Activated CD8-positive, alpha-beta memory T cell treated with anti-CD3 and anti-CD28 coated beads, Interleukin-2, amount 50 U/mL, for 1 hour (primary cell): Measurements from ENCODE around the gene OR11L1.

Source experiments
- DNase-seq: peaks from one replicate; pipeline ENCODE4 v3.0.0-alpha.2; 2020; ENCODE audit errors: extremely low read depth

Gene OR11L1, protein sequence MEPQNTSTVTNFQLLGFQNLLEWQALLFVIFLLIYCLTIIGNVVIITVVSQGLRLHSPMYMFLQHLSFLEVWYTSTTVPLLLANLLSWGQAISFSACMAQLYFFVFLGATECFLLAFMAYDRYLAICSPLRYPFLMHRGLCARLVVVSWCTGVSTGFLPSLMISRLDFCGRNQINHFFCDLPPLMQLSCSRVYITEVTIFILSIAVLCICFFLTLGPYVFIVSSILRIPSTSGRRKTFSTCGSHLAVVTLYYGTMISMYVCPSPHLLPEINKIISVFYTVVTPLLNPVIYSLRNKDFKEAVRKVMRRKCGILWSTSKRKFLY

DNA sequence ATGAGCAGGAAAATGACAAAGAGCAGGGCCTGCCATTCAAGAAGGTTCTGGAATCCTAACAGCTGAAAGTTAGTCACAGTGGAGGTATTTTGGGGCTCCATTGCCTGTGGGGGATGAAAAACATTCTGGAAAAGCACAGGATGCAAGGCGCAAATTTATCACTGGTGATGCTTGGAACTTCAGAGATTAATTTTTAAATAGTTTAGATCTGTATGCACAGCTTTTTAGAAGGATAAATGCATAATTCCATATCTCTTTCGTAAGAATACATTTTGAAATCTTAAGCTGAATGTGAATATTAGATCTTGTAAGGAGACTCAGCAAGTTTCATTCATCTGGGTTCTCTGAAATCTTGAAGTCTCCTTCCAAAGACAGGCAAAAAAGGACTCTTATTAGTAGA is at the start of gene OR11L1:
TSS of gene OR11L1 (minus strand) at position 101 of the 400 bp plus-strand sequence. CDS start at position 101, 0 bp downstream.
- DNase-seq, result no peak

DNA sequence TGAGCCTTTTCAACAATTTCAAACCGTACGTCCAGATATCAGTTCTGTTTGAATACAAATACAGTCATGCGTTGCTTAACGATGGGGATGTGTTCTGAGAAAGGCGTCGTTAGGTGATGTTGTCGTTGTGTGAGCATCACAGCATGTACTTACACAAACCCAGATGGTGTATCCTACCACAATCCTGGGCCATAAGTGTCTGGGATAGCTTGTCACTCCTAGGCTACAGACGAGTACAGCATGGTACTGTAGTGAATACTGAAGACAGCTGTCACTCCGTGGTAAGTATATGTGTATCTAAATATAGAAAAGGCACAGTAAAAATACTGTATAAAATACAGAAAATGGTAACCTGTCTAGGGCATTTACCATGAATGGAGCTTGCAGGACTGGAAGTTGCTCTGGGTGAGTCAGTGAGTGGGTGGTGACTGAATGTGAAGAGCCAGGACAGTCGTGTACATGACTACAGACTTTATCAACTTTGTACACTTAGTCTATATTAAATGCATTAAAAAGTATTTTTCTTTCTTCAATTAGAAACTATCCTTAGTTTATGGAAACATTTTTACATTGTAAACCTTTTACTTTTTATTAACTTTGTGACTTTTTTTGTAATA is 43.2 kb upstream of the OR11L1 start:
- DNase-seq, result no peak

DNA sequence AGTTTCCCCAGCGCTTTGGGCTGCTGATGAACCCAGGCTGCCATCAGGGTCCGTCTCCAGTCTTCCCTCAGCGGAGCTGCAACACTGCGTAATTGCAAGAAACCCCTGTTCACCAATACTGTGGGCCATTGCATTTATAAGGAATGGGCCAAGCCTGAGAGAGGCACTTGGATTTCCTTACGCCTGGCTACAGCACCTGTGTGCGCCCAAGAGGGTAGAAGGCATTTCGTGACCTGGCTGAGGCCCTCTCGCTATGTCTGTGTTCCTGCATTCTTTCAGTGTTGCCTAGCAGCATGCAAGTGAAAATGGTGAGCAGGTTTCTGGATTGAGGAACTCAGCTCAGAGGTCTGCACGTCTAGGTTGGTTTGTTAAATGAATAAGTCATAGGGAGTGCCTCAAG is 41.6 kb upstream of the OR11L1 start:
- no peak for DNase-seq

DNA sequence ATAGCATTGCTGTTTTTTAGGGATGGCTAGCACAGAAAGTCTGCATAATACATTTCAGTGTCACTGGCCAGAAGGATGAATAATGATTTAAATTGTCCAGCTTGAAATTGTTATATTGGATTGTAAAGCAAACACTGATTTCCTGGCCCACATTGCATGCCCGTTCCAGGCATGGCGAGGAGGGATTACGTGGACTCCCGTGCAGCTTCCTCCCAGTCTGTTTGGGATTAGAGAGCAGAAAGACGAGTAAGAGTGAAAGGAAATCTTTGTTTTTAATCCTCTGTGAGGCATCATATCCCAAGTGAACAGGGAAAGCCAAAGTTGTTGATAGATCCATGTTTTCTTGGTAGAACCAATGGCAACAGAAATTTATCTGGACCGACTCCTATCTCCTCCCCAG is 23.7 kb upstream of the OR11L1 start:
- DNase-seq, result no peak

DNA sequence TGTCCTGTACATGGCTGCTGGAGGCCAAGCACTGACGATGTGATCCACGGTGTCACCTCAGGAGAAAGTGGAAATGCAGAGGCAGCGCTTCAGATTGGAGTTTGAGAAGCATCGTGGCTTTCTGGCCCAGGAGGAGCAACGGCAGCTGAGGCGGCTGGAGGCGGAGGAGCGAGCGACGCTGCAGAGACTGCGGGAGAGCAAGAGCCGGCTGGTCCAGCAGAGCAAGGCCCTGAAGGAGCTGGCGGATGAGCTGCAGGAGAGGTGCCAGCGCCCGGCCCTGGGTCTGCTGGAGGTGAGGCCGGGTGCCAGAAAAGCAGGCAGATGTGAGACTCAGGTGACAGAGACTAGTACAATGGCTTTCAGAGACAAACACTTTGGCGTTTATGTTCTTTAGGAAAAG is 22.9 kb upstream of the OR11L1 start:
- no peak for DNase-seq

DNA sequence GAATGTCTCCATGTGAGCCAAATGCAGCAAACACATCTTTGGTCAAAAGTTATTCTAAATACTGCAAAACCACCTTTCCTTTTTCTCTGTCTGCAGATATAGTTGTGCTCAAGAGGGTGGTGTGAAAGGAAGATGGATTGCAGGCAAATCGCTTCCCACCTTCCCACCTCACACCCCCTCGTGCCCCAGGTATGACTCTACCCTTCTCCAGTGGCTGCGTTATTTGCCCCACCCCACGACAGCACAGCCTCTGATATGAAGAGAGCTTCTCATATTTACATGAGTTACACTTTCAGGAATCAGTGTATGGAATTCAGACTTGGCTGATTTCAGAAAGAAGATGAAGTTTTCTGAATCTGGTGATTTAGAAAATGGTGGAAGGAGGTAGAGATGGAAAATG is 21.1 kb upstream of the OR11L1 start:
- no peak for DNase-seq

DNA sequence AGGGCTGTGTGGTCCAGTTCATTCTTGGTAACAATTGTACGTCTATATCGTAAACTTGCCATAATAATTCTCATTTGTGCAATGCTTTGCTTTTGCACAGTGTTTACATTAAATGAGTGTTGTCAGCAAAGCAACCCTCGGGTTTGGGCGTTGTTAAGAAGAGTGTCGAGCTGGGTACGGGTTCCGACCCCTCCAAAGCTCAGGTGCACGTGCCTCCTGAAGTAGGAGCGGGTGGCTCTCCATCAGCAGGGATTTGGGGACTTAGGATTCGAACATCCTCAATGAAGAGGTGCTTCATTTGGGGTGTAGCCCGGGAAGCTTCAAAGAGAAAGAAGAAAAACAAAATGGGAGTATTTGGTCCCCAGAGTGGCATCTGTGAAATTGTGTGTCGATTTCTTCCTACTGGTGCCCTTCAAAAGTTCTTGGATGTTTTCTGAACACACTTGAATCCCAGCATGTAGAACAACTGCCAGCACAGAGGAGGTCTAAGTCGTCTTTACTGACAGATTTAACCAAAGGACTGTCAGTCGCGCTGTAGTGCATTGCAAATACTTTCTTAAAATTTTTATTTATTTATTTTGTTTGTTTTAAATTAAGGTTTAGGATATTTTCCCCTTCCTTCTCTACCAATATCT is 16.4 kb upstream of the OR11L1 start:
- no peak for DNase-seq

DNA sequence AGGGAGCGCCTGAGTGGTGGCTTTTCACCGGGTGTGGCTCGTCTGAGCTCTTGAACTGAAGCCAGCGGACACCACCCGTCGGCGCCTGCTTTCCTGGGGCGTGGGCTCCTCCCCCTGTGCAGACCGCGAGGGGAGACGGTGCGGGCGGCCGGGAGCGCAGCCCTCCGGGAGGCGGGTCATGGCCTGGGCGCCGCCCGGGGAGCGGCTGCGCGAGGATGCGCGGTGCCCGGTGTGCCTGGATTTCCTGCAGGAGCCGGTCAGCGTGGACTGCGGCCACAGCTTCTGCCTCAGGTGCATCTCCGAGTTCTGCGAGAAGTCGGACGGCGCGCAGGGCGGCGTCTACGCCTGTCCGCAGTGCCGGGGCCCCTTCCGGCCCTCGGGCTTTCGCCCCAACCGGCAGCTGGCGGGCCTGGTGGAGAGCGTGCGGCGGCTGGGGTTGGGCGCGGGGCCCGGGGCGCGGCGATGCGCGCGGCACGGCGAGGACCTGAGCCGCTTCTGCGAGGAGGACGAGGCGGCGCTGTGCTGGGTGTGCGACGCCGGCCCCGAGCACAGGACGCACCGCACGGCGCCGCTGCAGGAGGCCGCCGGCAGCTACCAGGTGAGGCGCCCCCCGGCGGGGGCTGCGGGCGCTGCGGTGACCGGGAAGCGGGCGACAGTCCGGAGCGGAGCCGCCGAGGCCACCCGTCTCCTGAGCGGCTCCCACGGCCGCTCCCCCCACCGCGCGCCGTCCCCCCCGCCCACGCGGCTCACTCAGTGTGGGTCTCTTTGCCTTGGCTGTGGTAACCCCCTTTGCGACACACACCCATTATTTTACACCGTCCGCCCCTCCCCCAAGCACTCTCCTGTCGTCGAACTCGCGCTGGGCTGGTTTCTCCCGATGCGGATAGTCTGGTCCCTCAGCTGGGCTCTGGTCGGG is 15.6 kb upstream of the OR11L1 start, which contains the start of gene TRIM58:
TSS of gene TRIM58 (plus strand) at position 119 of the 916 bp plus-strand sequence. CDS start at position 179, 60 bp downstream.
- DNase-seq, result no peak

DNA sequence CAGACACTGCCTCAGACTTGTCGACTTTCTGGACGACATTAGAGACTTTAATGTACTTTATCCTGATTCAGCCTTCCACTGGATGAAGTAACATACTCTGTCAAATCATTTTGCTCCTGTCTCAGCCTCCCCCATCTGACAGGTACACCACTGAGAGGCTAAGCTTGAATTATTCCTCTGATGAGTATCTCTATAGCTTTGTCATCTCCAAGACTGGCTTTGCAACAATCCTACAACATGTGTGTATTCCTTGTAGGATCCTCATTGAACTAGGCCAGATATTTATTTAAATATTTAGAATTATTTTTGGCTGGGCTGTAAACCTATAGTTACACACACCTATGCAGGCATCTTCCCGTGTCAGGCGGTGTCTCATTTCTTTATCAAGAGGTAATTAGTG is 14.2 kb upstream of the OR11L1 start:
- DNase-seq, result no peak

DNA sequence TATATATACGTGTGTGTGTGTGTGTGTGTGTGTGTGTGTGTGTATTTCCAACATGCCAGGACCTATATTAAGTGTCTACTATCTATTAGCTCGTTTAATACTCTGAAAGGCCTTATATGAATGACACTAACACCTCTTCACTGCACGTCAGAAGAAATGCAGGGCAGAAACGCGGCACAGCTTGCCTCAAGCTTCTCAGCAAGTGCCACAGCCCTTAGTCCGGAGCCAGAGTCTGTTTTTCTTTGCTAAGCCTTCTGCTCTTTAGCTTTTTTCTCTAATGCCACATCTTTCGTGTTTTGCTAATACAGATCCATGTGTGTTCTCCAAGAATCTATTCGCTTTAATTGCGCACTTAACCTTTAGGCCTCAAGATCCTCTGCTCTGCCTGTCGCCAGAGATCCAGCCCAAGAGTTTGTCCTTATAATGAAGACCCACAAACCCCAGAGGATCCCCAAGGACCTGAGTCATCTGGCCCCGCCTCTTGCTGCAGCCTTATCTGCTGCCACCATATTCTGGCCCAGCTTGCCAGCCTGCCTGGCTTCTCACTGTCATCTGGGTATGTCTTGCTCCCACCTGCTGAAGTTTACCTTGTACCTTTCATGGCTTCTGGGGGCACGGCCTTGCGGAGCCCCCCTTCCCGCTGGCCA is 13.3 kb upstream of the OR11L1 start:
- DNase-seq, result no peak

DNA sequence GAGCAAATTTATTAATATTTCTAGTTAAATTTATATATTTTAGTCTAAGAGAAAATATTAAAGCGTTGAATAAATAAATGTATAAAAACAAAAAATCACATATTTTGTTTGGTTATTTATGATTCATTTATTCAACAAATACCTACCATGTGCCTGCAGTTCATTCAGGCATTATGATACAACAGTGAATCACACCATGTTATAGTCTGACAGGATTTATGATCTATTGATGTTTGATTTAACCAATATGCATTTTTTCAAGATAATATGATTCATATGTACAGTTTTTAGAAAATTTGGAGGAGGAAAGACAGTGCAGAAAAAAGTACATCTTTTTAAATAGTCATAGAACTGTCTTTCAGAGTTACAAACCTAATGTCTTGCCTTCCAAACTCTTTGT is 7.9 kb upstream of the OR11L1 start:
- no peak for DNase-seq

DNA sequence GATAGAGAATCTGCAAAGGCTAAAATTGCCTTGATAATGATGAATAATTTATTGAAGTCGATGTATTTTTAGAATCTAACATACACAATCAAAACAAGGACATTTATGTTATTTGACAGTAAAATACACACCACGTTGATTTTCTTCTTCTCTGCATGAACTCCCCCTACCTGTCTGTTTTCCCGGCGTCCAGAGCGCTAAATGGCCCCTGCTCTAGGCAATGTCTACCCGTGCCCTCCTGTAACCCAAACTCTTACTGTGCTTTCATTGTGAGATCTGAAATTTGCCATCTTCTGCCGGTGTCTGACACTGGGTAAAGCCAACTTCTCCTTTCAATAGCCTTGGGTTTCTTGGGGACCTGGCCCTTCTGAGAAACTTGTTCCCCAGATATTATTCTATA is 6.7 kb upstream of the OR11L1 start:
- no peak for DNase-seq

DNA sequence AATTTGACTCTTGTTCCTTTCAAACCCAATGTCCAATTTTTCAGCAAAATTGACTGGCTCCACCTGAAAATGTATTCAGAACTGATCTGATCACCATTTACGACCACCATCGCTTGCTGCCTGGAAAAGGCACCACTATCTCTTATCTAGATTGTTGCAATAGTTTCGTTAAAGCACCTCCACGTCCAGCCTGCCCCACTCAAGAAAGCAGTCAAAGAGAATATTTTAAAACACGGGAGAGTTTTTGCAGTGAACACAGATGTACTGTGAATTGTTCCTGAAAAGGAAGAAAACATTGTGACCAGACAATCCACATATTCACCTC is 4.0 kb upstream of the OR11L1 start:
- DNase-seq, result no peak

DNA sequence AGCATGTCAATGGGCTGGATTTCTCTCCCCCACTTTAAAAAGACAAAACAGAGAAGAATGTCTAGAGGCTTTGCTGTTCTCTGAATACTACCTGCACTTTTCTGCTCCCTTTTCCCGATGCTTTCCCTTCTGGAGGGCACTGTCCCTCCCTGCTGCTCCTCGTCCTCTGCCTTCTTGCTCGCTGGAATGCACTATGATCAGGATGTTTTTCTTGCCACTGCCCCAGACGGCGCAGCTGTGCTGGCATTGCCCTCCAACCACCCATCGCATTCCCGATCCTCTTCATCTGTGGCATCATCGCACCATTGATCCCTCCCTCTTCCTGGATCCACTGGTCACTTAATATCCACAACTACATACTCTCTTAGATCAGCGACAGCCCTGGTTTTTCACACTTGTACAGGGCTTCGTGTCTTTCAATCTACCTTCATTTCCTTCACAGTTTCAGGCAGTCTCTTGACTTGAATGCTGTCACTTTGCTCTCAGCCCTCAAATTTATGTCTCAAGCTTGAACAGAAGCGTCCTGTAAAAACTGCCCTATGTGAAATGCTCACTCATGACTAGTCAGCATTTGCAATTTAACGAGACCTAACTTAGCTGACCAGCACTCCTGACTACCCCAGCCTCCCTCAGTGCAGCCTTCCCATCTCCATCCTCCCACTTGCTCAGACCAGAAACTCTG is 3.5 kb upstream of the OR11L1 start:
- no peak for DNase-seq

DNA sequence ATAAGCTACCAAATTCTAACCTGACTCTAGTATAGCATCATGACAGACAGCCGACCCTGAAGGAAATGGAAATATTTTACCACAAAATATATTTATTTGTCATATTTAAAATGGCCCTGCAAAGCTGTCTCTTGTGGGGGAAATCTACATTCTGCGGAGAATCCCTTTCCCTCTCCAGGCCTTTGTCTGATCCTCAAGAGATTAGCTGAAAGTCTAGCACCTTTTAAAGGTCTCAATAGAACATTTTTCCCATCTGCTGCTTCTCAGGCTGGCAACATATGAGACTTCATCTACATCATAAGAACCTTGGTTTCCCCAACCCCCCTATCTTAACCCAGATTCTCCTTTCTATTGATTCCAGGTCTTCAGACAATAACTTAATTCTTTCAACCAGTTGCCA is 1.7 kb upstream of the OR11L1 start:
- DNase-seq, result no peak

DNA sequence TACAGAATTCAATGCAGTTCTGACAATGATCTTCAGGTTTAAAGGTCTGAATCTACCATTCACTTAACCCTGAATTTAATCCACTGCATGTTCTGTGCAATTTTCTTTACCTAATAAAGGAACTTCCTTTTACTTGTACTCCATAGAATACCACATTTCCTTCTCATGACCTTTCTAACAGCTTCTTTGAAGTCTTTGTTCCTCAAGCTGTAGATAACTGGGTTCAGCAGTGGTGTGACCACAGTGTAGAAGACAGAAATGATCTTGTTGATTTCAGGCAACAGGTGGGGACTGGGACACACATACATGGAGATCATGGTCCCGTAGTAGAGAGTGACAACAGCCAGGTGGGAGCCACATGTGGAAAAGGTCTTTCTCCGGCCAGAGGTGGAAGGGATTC is 878 bp downstream of the OR11L1 start:
- DNase-seq, result no peak

DNA sequence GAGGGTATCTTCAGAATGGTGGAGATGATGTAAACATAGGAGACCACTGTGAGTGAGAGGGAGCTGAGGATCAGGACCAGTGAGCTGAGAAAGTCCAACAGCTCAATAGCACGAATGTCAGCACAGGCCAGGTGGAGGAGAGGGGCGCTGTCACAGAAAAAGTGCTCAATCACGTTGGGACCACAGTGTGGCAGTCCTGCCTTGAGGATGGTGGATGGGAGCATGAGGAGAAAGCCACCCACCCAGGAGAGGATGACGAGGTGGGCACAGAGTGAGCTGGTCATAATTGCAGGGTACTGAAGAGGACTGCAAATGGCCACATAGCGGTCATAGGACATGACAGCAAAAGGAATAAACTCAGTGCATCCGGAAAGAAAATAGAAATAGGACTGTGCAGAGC is 8.1 kb downstream of the OR11L1 start:
- DNase-seq, result no peak

DNA sequence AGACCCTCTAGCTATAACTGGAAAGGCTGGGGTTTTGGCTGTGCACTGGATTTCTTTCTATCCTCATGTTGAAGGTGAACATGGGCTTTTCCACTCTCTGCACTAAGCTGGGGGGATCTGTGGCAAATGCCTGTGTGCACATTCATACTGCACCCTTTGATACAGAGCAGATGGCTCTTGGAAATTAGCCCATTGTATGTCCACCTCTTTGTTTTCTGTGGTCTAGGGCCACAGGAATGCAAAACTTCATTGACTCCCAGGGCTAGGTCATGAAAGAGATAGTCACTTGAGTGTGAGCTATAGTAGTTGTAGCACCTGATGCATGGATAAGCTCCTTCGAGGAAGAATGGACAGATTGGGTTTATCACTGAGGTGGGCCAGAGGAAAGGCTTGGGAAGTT is 12.0 kb downstream of the OR11L1 start:
- no peak for DNase-seq

DNA sequence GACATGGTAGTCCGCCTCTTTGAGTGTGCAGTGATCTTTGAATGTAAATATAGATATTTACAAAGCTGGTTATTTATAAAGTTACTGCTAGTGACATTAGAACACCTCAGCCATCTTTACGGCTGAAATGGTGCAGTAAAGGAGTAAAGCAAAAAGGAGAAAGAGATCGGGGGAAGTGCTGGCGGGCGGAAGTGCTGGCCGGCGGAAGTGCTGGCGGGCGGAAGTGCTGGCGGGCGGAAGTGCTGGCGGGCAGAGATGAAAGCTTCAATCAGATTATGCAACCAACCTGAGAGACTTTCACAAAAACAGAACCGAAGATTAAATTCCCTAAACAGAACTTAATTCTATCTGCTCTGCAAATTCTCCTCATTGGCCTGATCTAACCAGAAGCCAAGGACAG is 16.3 kb downstream of the OR11L1 start:
- no peak for DNase-seq

DNA sequence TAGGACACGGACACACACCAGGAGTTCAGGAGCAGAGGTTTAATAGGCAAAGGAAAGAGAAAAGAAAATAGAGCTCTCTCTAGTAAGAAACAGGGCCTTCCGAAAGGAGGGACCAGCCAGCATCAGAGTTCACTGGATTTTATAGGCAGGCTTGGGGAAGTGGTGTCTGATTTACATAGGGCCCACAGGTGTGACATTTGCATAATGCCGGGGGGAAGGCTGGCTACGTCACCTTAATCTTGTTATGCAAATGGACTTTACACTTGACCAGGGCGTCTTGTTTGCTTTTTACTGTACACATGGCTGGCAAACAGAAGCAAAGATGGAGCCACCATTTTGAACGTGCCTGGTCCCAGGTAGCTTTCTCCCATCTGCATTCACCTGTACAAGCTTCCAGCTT is 17.7 kb downstream of the OR11L1 start, which contains the start of gene OR14A16:
TSS of gene OR14A16 (minus strand) at position 97 of the 400 bp plus-strand sequence. CDS start 8,390 bp downstream, outside the sequence.
- no peak for DNase-seq

DNA sequence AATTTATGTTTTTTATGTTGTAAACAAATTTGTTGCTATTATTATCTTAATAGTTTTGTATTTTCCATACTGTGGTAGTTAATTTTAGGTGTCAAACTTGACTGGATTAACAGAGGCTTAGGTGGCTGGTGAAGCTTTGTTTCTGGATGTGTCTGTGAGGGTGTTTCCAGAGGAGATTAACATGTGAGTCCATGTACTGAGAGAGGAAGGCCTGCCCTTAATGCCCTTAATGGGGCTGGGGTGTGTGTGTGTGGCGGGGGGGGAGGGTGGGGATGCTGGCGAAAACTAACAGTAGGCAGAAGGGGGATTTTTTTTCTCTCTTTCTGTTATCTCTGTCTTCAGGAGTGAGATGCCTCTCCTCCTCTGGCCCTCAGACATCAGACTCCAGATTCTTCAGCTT is 19.6 kb downstream of the OR11L1 start:
- DNase-seq, result no peak
